ENCODE results near the gene CDS1.
"Not testable (repeated sequence)": the region's sequence is repeated elsewhere in the genome, so short reads cannot be mapped to it uniquely, and the experiment has no call there.

Gene CDS1

DNA sequence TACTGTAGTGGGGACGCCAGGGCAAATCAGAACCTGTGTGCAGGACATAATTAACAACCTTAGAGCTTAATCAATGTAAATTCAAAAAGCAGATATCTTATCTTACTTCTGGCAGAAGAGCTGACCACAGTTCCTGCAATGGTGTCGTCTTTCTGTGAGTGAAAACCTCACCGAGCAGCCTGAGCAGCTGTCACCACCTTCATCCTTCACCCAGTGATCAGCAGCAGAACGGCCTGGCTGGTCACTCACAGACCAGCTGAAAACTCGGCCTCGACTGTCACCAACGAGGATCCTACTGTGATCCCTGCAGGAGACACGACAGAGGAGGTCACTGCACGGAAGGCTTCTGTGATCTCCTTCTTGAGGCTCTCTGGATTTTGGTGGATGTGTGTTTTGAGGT, 94.2 kb downstream of the CDS1 start:
- DNase-seq: no peak

DNA sequence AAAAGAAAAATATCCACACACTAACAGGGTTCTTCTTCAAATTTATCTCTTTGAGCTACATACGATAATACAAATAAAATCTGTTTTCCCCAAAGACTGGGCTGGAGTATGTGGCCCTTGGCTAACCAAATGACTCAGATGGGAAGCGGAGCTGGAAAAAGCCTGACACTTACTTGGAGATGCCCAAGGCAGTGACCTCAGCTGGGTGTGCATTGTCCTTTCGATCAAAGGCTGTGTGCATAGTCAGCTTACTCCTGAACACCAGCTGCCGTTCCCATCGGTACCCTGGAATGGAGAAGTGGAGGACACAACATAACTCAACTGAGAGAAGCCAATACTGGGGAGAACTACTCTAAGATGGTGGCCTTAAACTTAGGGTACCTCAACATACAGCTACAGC, 95.1 kb downstream of the CDS1 start:
- no peak for DNase-seq

DNA sequence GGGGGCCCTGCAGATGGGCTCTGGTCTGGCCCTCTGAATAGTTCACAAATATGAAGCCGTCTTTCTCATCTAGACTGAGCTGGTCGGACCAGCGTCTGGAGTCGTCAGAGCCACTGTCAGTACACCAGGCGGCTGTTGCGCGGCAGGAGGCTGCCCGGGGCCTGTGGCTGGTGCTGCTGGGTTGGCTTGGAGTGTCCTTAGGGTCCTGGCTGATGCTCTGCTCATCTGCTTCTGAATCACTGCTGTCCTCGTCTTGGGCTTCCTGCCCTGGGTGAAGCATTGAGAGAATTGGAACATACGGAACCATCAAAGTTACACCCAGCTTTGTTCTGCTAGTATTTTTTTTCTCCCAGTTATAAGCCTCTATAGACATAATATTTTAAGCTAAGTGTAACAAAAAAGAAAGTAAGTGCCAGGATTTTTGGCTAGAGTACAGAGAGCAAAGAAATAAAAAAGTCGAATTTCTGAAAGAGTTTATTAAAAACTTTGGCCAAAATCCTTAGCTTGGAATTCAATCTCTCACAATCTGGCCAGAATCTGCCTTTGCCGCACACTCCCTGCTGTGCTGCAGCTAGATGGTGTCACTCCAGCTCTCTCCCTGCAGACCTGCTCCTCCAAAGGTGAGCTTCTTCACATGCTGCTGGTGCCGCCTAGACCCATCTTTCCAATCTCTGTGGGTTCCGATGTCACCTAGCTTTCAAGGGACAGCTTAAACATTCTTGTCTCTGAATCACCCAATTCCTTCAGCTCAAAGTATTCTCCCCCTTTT, 96.2 kb downstream of the CDS1 start:
- DNase-seq: no peak

DNA sequence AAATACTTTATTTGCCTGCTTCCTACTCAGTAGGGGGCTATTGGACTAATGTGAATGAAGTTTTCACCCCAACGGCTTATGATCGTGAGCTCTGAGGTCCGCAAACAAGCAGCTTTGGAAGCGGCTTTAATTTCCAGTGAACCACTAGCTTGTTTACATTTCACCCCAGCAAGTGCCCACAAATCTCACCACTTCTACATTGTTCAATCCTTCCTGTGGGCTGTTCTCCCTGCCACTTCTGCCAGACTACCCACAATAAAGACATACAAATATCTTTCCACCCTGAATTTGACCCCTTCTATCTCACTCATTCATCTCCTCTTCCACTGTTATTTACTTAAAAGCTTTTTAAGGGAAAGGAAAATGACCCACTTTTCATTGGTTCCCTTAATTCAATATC, 98.0 kb downstream of the CDS1 start:
- DNase-seq: no peak

DNA sequence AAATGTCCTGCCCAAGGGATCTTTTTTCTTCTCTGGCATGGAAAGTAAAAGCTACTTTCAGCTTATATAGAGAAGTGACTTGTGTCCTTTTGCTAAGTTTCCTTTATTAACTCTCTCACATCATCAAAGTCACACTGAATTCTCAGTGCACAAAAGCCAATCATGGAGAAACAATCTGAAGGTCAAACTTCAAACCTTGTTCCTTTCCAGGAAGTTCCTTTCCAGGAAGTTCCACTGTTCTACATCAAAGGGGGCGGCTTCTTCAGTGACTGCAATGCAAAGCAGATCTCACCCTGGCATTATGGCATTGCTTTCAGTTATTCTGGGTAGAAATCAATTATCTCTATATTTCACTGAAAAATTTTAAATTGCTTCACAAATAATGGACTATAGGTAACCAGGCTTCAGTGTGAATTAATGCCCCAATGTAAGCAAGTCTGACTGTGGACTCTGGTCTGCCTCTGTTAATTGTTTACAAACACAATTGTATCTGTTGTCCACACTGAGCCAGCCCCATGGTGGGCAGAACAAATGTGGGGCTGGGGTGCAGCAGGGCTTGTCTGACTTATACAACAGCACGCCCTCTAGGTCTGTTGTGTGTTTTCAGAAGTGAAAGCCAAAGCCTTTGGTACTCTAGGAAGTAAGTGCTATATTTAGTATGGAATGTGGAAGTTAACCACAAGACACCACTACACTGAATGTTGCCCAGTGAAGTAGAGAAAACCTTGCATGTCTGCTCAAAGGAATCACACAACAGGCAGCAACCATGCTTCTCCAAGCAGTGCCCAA, 98.8 kb downstream of the CDS1 start:
- DNase-seq: no peak

DNA sequence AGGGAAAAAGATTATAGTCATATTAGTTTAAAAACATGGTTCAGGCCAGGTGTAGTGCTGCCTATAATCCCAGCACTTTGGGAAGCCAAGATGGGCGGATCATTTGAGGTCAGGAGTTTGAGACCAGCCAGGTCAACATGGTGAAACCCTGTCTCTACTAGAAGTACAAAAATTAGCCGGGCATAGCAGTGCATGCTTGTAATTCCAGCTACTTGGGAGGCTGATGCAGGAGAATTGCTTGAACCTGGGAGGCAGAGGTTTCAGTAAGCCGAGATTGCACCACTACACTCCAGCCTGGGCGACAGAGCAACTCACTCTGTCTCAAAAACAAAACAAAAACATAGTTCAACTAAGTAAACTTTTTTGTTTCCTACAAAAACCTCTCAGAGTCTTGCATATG, 99.7 kb downstream of the CDS1 start:
- not testable (repeated sequence) for DNase-seq

DNA sequence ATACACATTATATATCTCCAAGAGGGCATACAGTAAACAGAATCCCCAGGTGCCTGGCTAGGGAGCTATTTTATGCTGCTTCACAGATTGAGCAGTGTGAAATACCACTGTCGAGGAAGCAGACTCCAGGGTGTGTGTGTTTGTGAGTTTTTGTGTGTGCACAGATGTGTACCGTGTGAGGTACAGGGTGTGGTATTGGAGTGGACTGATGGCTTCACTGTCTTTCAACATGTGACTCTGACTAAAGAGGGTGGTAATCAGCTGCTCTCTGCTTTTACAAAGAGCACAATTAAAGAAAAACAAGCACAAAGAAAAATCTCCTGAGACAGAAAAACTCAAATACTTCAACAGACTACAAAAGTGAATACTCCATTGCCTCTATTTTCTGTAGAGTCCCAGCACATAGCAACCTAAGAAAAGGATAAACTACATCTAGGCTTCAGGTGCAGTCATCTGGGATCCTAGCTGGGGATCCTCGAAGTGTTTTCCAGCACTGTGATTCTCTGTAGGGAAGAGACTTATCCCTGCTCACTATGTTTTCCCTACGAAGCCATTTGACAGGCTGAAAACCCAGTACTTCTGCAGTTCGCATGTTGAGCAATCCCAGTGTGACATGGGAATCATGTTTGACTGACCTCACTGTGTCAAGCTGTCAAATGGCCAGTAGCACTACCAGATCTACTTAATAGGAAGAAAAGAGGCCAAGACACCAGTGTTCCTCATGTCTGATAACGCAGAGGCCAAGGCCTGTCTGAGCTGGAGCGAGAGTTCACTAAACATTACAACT, 100.3 kb downstream of the CDS1 start:
- DNase-seq: no peak

DNA sequence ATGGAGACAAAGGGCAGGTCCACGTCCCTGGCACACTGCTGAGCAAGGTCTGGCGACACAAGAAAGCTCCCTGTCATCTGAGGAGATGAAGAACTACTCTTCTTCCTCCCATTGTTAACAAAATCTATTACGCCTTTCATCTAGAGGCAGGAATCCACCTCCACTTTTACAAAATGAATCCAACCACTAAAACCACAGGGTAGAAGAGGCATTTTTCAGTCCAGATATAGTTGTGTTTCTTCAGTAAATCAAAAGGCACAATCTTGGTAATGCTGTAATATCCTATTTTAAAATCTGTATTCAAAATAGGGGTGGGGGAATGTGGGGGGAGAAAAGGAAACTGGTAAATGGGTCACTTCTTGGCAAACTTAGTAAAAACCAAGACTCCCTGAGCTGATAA, 101.4 kb downstream of the CDS1 start:
- no peak for DNase-seq

DNA sequence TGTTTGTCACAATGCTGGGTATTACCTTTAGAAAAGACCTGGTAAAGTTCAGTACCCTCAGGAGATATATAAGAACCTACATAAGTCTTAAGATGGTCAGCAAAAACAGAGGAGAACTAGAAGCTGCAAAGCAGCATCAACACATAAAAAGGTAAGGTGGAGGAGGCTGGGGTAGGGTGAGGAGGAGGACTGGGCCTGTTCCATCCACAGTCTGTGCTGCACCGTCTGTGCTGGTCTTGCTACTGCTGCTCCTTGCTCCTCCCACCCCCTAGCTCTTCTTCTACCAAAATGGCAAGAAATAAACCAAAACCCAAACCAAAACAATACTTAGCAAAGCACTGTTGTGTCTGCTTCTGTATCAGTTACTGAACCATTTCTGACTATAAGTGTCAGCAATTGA, 102.2 kb downstream of the CDS1 start:
- no peak for DNase-seq

DNA sequence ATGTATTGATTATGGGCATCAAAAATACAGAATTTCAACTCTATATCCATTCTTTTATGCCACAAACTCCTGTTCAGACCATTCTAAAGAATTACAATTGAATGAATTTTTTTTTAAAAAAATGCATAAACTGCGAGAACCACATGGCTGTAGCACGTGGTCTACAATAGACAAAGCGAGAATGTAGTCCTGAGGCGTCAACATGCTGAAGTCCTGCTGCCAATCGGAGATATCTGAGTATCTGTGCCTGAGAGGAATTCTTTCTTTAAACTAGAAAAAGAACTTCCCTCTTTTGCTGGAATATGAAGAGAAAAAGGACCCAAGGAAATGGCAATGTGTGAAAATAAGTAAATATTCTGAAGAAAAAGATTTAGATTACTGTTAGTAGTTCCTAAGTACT, 105.7 kb downstream of the CDS1 start:
- DNase-seq: no peak

DNA sequence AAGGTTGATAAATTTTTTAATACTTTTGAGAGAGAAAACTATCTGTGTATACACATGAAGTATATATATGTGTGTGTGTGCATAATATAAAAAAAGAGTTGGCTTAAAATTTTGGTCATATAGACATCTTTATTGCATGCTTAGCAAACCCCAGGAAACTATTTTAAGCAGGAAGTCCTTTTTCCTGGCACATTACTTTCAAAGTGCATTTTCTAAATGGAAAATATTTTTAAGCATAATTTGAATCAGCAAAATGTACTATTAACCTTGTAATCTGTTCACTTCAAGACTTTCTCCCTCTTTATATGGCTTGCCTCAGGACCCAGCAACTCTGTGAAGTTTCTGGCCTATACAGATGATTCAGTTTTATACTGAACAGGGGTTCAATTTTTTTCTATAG, 106.3 kb downstream of the CDS1 start:
- DNase-seq: no peak

DNA sequence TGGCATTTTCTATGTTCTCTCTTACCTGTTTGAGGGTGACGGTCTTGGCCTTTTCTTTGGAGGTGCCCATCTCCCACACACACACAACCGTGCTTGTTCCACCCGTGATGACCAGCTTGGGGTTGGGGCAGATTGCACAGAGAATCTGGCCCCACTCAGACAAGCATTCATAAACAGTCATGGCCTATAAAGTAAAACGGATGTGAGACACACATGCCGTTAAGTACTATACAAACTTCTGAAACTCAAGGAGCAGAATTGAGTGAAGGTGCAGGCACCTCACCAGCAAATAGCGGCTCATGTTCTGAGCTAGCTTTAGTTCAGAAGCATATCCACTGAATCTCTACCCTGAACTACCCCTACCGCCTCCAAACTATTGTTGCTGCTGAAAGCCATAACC, 107.6 kb downstream of the CDS1 start:
- DNase-seq: no peak

DNA sequence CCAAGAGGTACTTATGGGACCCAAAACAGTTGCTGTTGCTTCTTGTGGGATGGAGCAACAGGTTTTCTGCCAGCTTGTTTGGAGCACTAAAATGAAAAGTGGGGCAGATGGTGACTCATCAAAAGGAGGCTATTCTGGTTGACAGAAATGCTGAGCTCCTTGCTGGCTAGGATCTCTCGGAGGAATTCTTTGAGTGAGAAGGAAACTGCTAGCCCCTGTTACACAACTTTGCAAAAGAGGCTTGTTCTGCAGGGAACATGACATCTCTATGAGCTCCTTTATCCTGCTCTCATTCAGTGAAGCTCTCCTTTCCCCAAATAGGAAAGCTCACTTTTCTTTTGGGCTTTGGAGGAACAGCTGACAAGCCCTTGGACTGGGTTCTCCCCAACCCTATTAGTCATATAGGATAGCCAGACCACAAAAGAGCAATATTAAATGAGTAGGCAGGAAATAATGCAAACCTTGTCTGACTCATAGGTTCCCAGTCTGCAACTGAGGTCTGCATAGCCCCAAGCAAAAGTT, 108.3 kb downstream of the CDS1 start:
- DNase-seq: no peak

DNA sequence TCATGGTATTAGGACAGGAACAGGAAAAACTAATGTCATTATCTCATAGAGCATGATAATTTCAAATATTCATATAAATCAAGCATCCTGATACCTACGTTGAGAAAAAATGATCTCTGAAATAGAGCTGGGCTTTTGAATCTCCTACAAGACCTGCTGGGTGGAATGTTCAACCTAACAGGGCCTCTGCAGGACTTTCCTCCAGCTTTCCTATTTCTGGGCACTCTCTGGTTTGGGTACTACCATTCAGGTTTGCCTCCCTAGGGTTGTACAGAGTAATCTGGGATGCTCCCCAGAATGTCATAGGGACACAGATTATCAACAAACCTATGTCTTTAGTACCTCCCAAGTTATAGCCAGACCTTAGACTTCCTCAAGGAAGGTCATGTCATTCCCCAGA, 108.9 kb downstream of the CDS1 start:
- DNase-seq: no peak

DNA sequence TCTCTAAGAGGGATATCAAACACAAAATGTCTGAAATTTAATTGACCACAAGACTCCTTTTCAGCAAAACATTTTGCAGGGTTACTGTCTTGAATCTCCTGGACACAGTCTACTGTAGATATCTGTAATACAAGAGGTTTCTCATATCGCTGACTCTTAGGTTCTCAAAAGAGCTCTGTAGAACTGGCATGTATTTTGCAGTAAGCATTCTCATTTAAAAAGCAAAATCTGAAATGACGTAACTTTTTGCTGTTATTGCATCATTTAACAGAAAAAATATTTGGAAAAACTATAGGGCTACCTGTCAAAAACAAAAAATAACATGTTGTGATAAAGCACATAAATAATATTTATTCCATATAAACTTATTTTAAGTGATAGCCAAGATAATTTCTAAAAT, 114.2 kb downstream of the CDS1 start:
- no peak for DNase-seq

DNA sequence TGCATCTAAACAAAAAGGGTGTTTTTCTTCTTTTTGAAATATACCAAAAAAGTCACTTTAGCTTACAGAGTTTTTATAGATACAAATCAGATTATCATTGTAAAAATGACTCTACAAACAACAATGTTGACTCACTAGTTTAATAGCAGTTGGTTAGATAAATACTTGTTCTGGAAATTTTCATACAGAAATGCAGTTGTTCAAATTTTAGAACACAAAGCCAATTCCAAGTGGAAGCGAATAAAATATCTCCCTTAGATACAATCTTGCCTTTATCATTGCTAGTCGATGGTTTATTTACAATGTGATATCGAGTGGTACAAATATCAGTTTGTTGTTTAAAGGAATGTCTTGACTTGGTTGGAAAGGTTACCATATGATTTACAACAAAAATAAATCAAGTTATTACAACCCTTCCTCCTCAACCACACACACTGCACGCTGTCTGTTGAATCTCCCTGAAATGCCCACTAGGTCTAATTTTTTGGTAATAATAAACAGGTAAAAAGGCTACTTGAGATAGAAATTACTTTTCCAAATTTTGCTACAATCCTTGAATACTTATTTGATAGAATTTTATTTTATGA, 114.8 kb downstream of the CDS1 start:
- DNase-seq: no peak

DNA sequence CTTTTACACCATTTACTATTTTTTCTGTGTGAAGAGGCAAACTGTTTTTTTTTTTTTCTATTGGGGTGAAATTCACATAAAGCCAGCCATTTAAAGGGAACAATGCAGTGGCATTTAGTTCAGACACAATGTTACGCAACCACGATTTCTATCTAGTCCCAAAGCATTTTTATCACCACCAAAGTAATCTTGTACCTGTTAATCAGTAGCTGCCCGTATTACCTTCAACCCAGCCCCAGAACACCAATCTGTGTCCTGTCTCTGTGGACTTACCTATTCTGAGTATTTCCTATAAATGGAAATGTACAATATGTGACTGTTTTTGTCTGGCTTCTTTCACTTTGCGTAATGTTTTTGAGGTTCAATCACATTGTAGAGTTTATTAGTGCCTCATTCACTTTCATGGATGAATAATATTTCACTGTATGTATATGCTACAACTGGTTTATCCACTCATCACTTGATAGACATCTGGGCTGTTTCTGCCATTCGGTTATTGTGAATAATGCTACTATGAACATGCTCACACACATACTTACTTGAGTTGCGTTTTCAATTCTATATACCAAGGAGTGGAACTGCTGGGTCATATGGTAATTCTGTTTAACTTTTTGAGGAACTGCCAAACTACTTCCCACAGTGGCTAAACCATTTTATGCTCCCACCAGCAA, 116.2 kb downstream of the CDS1 start:
- DNase-seq: no peak
